Ramos (cell line): ENCODE results near the gene G6PC2.

Source experiments
- in situ Hi-C: fragments of 300-500 bp; cut with MboI; formaldehyde crosslinking; loops from one replicate; pipeline ENCODE4 v1.14.3; 2022; ENCODE audit warnings: low sequenced_read_pairs; ENCODE audit not compliant: unreplicated experiment

The G6PC2 gene

GRCh38 chr2:168903888-168904287 is 2.8 kb downstream of the G6PC2 start:
- in situ Hi-C loops: no loop called here

- in situ Hi-C loops: no loop called here
These were observed 3.3 kb downstream of the G6PC2 start for GRCh38 chr2:168904358-168904757.

- in situ Hi-C loops: no loop called here
These were observed 7.0 kb downstream of the G6PC2 start for GRCh38 chr2:168907940-168908662.

- in situ Hi-C loops: loop anchor here (10.0 kb wide), 2 partner anchors 136 to 566 kb away; no protein-coding TSS in a partner anchor
These were observed 9.2 kb downstream of the G6PC2 start for GRCh38 chr2:168910330-168910729.

GRCh38 chr2:168912466-168912865 is 11.4 kb downstream of the G6PC2 start:
- in situ Hi-C loops: loop anchor here (10.0 kb wide), 2 partner anchors 138 to 568 kb away; no protein-coding TSS in a partner anchor

GRCh38 chr2:168912901-168913369 is 11.8 kb downstream of the G6PC2 start:
- in situ Hi-C loops: loop anchor here (10.0 kb wide), 2 partner anchors 138 to 568 kb away; no protein-coding TSS in a partner anchor

- in situ Hi-C loops: loop anchor here (10.0 kb wide), 2 partner anchors 139 to 569 kb away; no protein-coding TSS in a partner anchor
These were observed 12.4 kb downstream of the G6PC2 start for GRCh38 chr2:168913495-168913894.

- in situ Hi-C loops: loop anchor here (10.0 kb wide), 2 partner anchors 141 to 571 kb away; no protein-coding TSS in a partner anchor
These were observed 14.6 kb downstream of the G6PC2 start for GRCh38 chr2:168915441-168916330.

GRCh38 chr2:168916331-168916675 is 15.2 kb downstream of the G6PC2 start:
- in situ Hi-C loops: loop anchor here (10.0 kb wide), 2 partner anchors 142 to 572 kb away; no protein-coding TSS in a partner anchor

GRCh38 chr2:168920504-168921157 is 19.5 kb downstream of the G6PC2 start:
- in situ Hi-C loops: no loop called here

GRCh38 chr2:168926621-168927386 is 25.7 kb downstream of the G6PC2 start:
- in situ Hi-C loops: no loop called here

- in situ Hi-C loops: no loop called here
These were observed 27.2 kb downstream of the G6PC2 start for GRCh38 chr2:168928113-168928831.

- in situ Hi-C loops: no loop called here
These were observed 27.9 kb downstream of the G6PC2 start for GRCh38 chr2:168929031-168929430.

GRCh38 chr2:168930242-168930641 is 29.2 kb downstream of the G6PC2 start:
- in situ Hi-C loops: loop anchor here (10.0 kb wide), 1 partner anchor 145 kb away; no protein-coding TSS in a partner anchor

GRCh38 chr2:168932174-168932573 is 31.1 kb downstream of the G6PC2 start:
- in situ Hi-C loops: loop anchor here (10.0 kb wide), 1 partner anchor 147 kb away; no protein-coding TSS in a partner anchor

GRCh38 chr2:168934826-168935225 is 33.7 kb downstream of the G6PC2 start:
- in situ Hi-C loops: loop anchor here (10.0 kb wide), 1 partner anchor 150 kb away; no protein-coding TSS in a partner anchor

- in situ Hi-C loops: loop anchor here (10.0 kb wide), 1 partner anchor 151 kb away; no protein-coding TSS in a partner anchor
These were observed 34.9 kb downstream of the G6PC2 start for GRCh38 chr2:168935810-168936581.

- in situ Hi-C loops: loop anchor here (10.0 kb wide), 1 partner anchor 154 kb away; no protein-coding TSS in a partner anchor
These were observed 38.0 kb downstream of the G6PC2 start for GRCh38 chr2:168939061-168939460.
